HG03135 (cell line): ENCODE results near the gene TEX52.

Experiments used
- ATAC-seq: cut with Tn5 transposase; IDR thresholded peaks from one replicate; pipeline ENCODE4 v1.9.1; 2021; ENCODE audit warnings: mild to moderate bottlenecking, moderate library complexity; ENCODE audit not compliant: unreplicated experiment

TEX52 gene

DNA sequence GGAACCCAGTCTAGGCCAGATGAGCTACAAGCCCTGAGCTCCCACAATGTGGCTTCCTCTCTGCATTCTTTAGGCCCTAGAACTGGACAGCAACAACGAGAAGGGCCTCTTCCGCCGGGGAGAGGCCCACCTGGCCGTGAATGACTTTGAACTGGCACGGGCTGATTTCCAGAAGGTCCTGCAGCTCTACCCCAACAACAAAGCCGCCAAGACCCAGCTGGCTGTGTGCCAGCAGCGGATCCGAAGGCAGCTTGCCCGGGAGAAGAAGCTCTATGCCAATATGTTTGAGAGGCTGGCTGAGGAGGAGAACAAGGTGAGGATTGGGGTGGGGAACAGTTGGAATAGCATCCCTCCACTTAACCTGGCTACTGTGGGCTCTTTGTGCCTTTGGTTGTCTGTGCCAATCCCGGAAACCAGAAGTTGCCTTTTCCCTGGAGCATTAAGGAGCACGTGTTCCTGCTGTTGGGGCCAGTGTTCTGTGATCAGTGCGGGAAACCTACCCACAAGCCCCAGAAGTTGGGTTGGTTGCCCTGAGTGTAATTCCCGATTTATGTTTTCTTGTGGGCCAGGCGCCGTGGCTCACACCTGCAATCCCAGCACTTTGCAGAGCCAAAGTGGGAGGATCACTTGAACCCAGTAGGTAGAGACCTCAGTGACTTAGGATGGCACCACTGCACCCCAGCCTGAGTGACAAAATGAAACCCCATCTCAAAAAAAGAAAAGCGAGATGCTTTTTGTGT, 55.6 kb downstream of the TEX52 start:
- ATAC-seq: no peak

DNA sequence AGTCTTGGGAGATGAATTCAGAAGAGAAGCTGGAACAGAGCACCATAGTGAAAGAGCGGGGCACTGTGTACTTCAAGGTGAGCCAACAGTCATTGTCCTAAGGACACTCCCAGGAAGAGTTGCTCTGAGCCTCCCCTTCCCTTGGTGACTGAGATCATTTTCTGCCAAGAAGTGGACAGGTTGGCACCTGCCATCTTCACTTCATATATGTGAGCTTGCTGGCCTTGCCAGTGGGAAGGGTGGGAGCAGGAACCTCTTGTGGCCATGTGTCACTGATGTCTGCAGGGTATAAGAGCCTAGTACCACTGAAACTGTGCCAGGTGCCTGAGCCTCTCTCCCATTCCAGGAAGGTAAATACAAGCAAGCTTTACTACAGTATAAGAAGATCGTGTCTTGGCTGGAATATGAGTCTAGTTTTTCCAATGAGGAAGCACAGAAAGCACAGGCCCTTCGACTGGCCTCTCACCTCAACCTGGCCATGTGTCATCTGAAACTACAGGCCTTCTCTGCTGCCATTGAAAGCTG, 56.7 kb downstream of the TEX52 start:
- no peak for ATAC-seq
